Type B pancreatic cell (in vitro differentiated cells): ENCODE measurements around the gene RPL10A. TPM values are rescaled to one million over a fixed set of nuclear protein-coding genes. Genes with fewer than 3 reads are reported as not detected.

Experiments used
- DNase-seq: peaks from one replicate; pipeline ENCODE4 v3.0.0; 2021; ENCODE audit warnings: mixed read lengths; ENCODE audit not compliant: unreplicated experiment; ENCODE audit errors: extremely low spot score
- H3K27ac Mint-ChIP-seq: 2 replicates; pipeline ENCODE4 v1.8.0; 2021; ENCODE audit warnings: mild to moderate bottlenecking, mixed read lengths
- H3K27me3 Mint-ChIP-seq: 2 replicates; pipeline ENCODE4 v1.8.0; 2021; ENCODE audit warnings: mixed read lengths
- H3K36me3 Mint-ChIP-seq: 2 replicates; pipeline ENCODE4 v1.8.0; 2021; ENCODE audit warnings: mixed read lengths
- H3K4me1 Mint-ChIP-seq: one replicate; pipeline ENCODE4 v1.8.0; 2021; ENCODE audit warnings: mixed read lengths; ENCODE audit not compliant: unreplicated experiment
- H3K4me3 Mint-ChIP-seq: 2 replicates; pipeline ENCODE4 v1.8.0; 2021; ENCODE audit warnings: mild to moderate bottlenecking, mixed read lengths
- H3K9me3 Mint-ChIP-seq: 2 replicates; pipeline ENCODE4 v1.8.0; 2021; ENCODE audit warnings: mixed read lengths
- total RNA-seq: library from RNA; stranded (reverse); gene quantifications from 2 replicates; pipeline ENCODE4 v1.2.1, GENCODE V29; 2021; ENCODE audit warnings: low replicate concordance
- TF ChIP-seq, protein P1 (sequence below): fragments of 200-600 bp; sonication (generic); conservative IDR thresholded peaks from 2 replicates; pipeline ENCODE4 v1.5.0; 2021; ENCODE audit warnings: antibody characterized with exemption, mild to moderate bottlenecking

Gene RPL10A
- total RNA-seq, 1 donor from 2014 or later, result 1,808 TPM

DNA sequence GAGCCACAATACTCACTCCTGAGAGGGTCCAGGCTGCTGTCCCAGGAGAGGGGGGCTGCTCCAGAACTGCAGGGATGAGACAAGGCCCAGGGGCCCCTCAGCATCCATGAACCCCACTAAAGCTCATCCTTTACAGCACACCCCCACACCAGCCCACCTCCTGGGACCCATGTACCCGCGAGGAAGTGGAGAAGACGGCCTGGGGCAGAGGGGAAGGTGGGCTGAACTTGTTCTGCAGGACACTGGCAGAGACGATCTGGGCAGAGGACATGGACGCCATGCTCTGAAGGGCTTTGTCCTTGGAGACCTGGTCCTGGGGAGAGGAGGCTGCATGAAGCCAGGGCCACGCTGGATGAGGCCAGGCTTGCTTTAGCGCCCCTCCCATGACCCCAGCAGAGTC is 10.1 kb downstream of the RPL10A start:
- Mint-ChIP-seq H3K4me3 (no peak overlapping the region), H3K9me3 (no peaks in the 10 kb centered on the region), H3K27me3 (no peaks in the 10 kb centered on the region), H3K36me3 (peaks cover 10% of the 10 kb centered on the region), H3K27ac (no peak overlapping the region), H3K4me1 (peaks cover 12% of the 10 kb centered on the region)
- TF ChIP-seq, protein P1, sequence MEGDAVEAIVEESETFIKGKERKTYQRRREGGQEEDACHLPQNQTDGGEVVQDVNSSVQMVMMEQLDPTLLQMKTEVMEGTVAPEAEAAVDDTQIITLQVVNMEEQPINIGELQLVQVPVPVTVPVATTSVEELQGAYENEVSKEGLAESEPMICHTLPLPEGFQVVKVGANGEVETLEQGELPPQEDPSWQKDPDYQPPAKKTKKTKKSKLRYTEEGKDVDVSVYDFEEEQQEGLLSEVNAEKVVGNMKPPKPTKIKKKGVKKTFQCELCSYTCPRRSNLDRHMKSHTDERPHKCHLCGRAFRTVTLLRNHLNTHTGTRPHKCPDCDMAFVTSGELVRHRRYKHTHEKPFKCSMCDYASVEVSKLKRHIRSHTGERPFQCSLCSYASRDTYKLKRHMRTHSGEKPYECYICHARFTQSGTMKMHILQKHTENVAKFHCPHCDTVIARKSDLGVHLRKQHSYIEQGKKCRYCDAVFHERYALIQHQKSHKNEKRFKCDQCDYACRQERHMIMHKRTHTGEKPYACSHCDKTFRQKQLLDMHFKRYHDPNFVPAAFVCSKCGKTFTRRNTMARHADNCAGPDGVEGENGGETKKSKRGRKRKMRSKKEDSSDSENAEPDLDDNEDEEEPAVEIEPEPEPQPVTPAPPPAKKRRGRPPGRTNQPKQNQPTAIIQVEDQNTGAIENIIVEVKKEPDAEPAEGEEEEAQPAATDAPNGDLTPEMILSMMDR, result no peak
- no peak for DNase-seq

DNA sequence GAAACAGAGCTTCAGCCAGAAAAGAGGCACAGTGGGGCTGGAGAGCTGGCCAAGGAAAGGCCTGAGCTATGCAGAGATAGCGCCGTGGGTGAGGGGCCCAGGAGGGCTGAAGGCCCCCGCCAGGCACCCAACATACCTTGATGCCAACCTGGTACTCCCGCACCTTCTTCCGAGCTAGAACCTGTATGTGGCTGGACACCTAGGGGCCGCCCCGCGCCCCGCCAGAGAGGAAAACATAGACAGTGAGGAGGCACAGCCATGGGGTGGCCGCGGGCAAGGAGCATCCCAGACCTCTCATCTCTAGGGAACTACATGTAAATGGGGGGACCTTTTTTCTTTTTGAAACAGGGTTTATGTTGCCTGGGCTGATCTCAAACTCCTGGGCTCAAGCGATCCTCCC is 12.0 kb downstream of the RPL10A start:
- Mint-ChIP-seq H3K4me1 (peaks cover 12% of the 10 kb centered on the region), H3K4me3 (no peak overlapping the region), H3K27ac (peak overlapping the region; percentile 18), H3K9me3 (no peaks in the 10 kb centered on the region), H3K36me3 (peaks cover 10% of the 10 kb centered on the region), H3K27me3 (no peaks in the 10 kb centered on the region)
- TF ChIP-seq, protein P1, result no peak
- DNase-seq, result no peak

DNA sequence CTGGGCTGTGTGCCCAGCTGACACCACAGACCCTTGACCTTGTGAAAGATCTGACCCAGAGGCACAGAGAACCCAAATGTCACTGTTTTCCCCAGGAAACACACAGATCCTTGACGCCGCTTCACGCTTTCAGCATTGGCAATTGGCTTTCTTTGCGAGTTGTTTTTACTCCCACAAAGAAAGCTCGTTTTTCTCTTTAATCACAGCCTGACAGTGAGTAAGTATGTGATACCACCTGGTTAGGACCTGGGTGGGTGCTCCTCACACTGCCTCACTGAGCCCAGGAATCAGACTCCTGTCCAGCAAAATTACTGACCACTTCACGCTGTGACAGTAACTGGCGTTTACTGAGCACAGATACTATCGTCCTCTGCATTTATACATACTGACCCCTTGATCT is 13.0 kb downstream of the RPL10A start:
- Mint-ChIP-seq H3K4me3 (peak overlapping the region; percentile 26), H3K4me1 (peaks cover 12% of the 10 kb centered on the region), H3K36me3 (peaks cover 10% of the 10 kb centered on the region), H3K27me3 (no peaks in the 10 kb centered on the region), H3K9me3 (no peaks in the 10 kb centered on the region), H3K27ac (peak overlapping the region; percentile 58)
- TF ChIP-seq, protein P1, result no peak
- no peak for DNase-seq

DNA sequence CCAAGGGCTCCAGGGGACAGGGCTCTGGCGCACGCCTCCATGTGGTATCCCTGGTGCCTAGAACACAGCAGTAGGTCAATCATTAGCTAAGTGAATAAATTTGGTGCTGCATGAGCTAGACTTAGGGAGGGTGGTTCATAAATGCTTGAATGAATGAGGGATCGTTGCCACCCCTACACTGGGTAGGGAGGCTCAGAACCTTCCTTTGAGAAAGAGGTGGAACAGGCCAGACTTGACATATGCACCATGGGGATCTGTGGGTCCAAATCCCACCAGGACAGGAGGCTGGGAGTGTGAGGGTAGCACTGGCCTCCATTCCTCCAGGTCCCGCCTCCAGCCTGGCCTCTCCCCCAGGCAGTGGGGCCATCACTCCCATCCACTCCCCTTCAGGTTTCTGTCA is 14.9 kb downstream of the RPL10A start:
- TF ChIP-seq, protein P1, result no peak
- no peaks in the 10 kb centered on the region for H3K27me3 Mint-ChIP-seq
- no peaks in the 10 kb centered on the region for H3K9me3 Mint-ChIP-seq
- peaks cover 14% of the 10 kb centered on the region for H3K36me3 Mint-ChIP-seq
- H3K4me1 Mint-ChIP-seq, result peaks cover 22% of the 10 kb centered on the region
- H3K27ac Mint-ChIP-seq, result peak overlapping the region; percentile 99
- no peak for DNase-seq
- no peak overlapping the region for H3K4me3 Mint-ChIP-seq

DNA sequence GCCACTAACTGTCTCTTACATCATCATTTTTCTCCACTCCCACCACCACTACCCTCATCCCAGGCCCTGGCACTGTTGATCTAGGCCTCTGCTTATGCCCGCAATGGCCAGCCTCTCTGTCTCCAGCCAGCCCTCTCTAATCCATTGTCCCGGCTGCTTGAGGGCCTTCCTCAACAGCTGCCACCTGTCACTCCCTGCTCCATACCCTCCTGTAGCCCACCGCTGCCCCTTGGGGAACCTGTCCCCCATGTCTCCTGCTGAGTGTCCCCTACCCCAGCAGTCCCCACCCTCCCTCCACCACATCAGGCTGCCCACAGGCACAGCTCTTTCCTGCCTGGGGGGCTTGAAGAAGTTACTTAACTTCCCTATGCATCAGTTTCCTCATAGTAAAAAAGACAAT is 15.3 kb downstream of the RPL10A start:
- peaks cover 14% of the 10 kb centered on the region for H3K36me3 Mint-ChIP-seq
- H3K4me1 Mint-ChIP-seq, result peaks cover 26% of the 10 kb centered on the region
- TF ChIP-seq, protein P1, result no peak
- H3K9me3 Mint-ChIP-seq, result no peaks in the 10 kb centered on the region
- H3K27me3 Mint-ChIP-seq, result no peaks in the 10 kb centered on the region
- no peak for DNase-seq
- H3K27ac Mint-ChIP-seq, result peak overlapping the region; percentile 99
- H3K4me3 Mint-ChIP-seq, result no peak overlapping the region
